Skin epidermis (tissue), 12 donors: Measurements from ENCODE around the gene GFAP.
A peak's percentile ranks its signal among the peaks of the same experiment; 100 is the strongest.
"Not testable (repeated sequence)": the region's sequence is repeated elsewhere in the genome, so short reads cannot be mapped to it uniquely, and the experiment has no call there.

Experiments used
- H3K27ac ChIP-seq, 21 experiments: fragments of 200-600 bp; sonication (generic) in 11 of 21; one replicate each; pipeline ENCODE4 v1.5.0; 2020; ENCODE audit warnings: mild to moderate bottlenecking in 3 of 21, inconsistent platforms in 2 of 21, moderate library complexity in 2 of 21
- H3K4me3 ChIP-seq, 7 experiments: fragments of 200-600 bp; sonication (generic) in 2 of 7; one replicate each; pipeline ENCODE4 v1.5.0; 2020; ENCODE audit warnings: inconsistent platforms in 2 of 7, mild to moderate bottlenecking in 2 of 7, moderate library complexity in 1 of 7

The GFAP gene

GRCh38 chr17:44915321-44915726, at the start of gene GFAP:
GFAP (minus strand) TSS chr17:44915500; CDS start chr17:44915486, 14 bp downstream.
- Histone ChIP-seq H3K4me3 (no peak within 1 kb of the TSS), H3K27ac (peak within 1 kb of the TSS in 10 of 21 experiments; percentile 1 to 65 (median 29))

- Histone ChIP-seq H3K27ac (no peak overlapping the region), H3K4me3 (no peak overlapping the region)
Observed at GRCh38 chr17:44961921-44962350, 46.6 kb upstream of the GFAP start.

GRCh38 chr17:44960691-44961090, 45.4 kb upstream of the GFAP start:
- no peak overlapping the region for H3K27ac ChIP-seq
- no peak overlapping the region for H3K4me3 ChIP-seq

GRCh38 chr17:44959821-44960531, 44.7 kb upstream of the GFAP start:
- Histone ChIP-seq H3K4me3 (peak overlapping the region in 1 of 7 experiments; percentile 5), H3K27ac (no peak overlapping the region)

- Histone ChIP-seq H3K4me3 (no peak overlapping the region), H3K27ac (no peak overlapping the region)
Observed at GRCh38 chr17:44956998-44957981, 42.0 kb upstream of the GFAP start.

GRCh38 chr17:44955674-44956425, 40.5 kb upstream of the GFAP start:
- Histone ChIP-seq H3K27ac (no peak overlapping the region), H3K4me3 (no peak overlapping the region)

- H3K4me3 ChIP-seq, result no peak overlapping the region
- H3K27ac ChIP-seq, result no peak overlapping the region
Observed at GRCh38 chr17:44952946-44953475, 37.7 kb upstream of the GFAP start.

- Histone ChIP-seq H3K27ac (peak overlapping the region in 15 of 21 experiments; percentile 2 to 91 (median 72)), H3K4me3 (peak overlapping the region; percentile 54 to 80 (median 65))
Observed at GRCh38 chr17:44948315-44948795, 33.1 kb upstream of the GFAP start.

GRCh38 chr17:44947461-44948314, 32.4 kb upstream of the GFAP start, which contains the start of gene KIF18B:
KIF18B (minus strand) TSS chr17:44947773; CDS start chr17:44936344, 11,429 bp downstream.
- Histone ChIP-seq H3K4me3 (peak within 1 kb of the TSS; percentile 54 to 80 (median 65)), H3K27ac (peak within 1 kb of the TSS in 19 of 21 experiments; percentile 2 to 91 (median 71))

- not testable (repeated sequence) for H3K4me3 ChIP-seq, H3K27ac ChIP-seq
Observed at GRCh38 chr17:44945652-44946051, 30.4 kb upstream of the GFAP start.

- H3K27ac ChIP-seq, result peak overlapping the region in 3 of 21 experiments; percentile 13 to 65 (median 17)
- no peak overlapping the region for H3K4me3 ChIP-seq
Observed at GRCh38 chr17:44942456-44942855, 27.2 kb upstream of the GFAP start.

- H3K27ac ChIP-seq, result peak overlapping the region in 7 of 21 experiments; percentile 3 to 65 (median 25)
- H3K4me3 ChIP-seq, result no peak overlapping the region
Observed at GRCh38 chr17:44941712-44942331, 26.5 kb upstream of the GFAP start.

- Histone ChIP-seq H3K4me3 (no peak overlapping the region), H3K27ac (no peak overlapping the region)
Observed at GRCh38 chr17:44940768-44941167, 25.5 kb upstream of the GFAP start.

GRCh38 chr17:44940317-44940716, 25.0 kb upstream of the GFAP start:
- H3K27ac ChIP-seq, result no peak overlapping the region

GRCh38 chr17:44935116-44935515, 19.8 kb upstream of the GFAP start:
- Histone ChIP-seq H3K27ac (no peak overlapping the region), H3K4me3 (no peak overlapping the region)

More at GRCh38 chr17:44940317-44940716, 25.0 kb upstream of the GFAP start:
- H3K4me3 ChIP-seq, result no peak overlapping the region

GRCh38 chr17:44934745-44935105, 19.4 kb upstream of the GFAP start:
- no peak overlapping the region for H3K4me3 ChIP-seq
- H3K27ac ChIP-seq, result no peak overlapping the region

GRCh38 chr17:44933824-44934744, 18.8 kb upstream of the GFAP start:
- no peak overlapping the region for H3K27ac ChIP-seq
- H3K4me3 ChIP-seq, result no peak overlapping the region
